Measurements from ENCODE around the gene MAP3K20.
"Not testable (repeated sequence)": the region's sequence is repeated elsewhere in the genome, so short reads cannot be mapped to it uniquely, and the experiment has no call there.

The MAP3K20 gene

DNA sequence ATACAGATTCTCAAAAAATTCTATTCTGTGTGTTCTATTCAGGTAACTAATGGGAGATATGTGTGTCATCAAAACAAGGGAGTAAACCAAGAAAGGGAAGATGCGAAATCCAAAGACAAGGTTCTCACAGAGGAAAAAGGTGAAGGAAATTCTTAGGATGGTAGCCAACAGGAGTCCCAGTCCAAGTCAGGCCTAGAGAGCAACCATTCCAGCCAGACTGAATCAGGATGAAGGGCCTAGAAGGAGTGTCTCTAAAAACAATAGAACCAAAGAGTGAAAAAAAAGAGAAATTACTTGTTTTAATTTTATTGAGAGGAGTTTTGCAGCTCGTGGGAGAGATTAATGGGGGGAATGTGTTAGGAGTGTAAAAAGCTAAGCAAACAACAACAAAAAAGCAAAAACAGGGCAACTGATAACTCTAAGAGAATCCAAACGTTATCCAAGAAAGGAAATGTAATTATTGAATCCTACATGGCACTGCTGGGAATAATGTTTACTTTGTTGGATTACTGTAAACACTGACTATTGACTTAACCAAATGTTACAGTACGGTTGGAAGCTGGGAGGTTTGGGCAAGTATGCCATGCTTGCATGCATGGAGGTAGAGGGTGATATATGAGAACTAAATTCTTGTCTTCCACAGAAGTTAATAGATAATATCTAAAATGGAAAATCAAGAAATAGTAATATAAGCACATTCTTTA, 12.3 kb downstream of the MAP3K20 start:
- DNase-seq: no peak

DNA sequence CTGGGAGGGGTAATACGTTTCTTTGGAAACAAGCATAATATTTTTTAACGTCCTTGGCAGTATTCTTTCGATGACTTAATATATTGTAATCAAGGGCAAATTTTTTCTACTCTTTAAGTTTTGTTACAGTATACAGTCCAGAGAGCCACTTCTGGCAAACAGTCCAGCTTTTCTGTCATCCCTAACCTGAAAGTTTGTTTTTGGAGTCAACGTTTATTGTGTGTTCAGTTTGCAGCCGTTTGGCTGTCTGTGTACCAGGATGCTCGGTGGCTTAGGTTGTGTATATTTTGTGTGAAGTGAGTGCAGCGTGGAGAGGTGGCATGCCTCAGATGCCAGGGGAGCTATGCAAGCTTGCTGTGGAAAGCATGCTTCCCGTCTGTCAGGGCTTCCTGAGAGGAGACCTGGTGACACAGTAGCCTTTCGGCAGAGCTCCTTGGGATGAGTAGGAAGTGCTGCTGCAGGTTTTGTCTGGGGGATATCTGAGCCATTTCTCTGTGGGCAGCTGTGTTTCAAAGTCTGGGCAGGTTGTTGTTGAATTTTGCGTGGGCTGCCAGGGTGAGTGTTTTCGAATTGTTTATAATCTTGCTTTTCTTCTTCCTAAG, 14.7 kb downstream of the MAP3K20 start:
- DNase-seq: no peak

DNA sequence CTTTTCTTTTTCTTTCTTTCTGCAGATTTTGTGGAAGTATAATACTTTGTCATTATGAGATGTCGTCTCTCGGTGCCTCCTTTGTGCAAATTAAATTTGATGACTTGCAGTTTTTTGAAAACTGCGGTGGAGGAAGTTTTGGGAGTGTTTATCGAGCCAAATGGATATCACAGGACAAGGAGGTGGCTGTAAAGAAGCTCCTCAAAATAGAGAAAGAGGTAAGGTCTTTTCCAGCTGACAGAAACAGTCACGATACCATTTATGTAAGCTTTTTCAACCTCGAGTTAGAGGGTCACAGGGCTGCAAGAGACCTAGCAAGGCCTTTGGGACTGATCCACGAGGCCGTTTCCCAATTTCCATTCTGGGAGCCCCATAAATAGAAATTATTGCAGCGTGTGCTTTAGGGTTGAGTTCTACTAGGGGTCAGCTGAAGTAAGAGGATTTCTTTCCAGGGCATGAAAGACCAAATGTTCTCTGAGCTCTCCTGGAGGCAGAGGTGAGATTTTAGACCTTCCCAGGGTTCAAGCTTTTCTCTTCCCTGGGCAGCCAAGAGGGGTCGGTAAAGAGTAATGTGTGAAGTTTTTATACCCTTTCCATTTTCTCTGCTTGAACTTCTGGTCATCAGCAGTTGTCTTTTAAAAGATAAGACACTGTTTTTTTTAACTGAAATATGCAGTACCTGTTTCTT, 15.5 kb downstream of the MAP3K20 start:
- no peak for DNase-seq

- no peak for DNase-seq
These were observed 16.3 kb downstream of the MAP3K20 start for GRCh38 chr2:173091910-173092309.

- no peak for DNase-seq
These were observed 17.3 kb downstream of the MAP3K20 start for GRCh38 chr2:173092844-173093402.

DNA sequence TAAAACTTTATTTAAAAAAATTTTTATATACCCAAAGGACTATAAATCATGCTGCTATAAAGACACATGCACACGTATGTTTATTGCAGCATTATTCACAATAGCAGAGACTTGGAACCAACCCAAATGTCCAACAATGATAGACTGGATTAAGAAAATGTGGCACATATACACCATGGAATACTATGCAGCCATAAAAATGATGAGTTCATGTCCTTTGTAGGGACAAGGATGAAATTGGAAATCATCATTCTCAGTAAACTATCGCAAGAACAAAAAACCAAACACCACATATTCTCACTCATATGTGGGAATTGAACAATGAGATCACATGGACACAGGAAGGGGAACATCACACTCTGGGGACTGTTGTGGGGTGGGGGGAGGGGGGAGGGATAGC, 18.0 kb downstream of the MAP3K20 start:
- not testable (repeated sequence) for DNase-seq

DNA sequence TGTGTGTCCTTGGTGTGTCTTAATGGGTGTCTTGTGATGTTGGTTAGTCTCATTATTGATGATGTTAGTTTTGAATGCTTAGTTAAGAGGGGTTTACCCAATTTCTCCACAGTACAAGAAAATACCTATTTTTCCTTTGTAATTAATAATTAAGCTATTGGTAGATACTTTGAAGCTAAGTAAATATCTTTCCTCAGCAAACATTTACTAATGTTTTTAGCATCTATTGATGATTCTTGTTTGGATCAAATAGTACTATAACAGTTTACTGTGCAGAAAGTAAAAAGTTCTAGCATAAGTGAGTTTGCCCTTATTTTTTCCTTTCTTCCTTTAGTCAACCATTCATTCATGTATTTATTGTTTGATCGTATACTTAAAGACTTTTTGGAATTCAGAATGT, 19.1 kb downstream of the MAP3K20 start:
- no peak for DNase-seq

DNA sequence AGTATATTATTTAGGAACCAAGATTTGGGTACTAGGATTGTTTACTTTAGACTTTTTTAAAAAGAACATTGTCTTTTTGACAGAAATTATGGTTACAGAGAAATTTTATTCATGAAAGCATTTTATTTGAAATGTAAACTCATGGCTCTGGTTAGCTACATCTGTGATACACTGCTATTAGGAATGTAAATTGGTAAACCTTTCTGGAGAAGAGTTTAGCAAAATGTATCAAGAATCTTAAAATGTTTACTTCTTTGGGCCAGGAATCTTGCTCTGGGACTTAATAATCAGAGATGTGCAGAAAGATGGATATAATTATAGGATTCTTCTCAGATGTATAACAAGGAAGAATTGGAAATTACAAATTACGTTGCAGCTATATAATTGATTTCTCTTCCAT, 19.7 kb downstream of the MAP3K20 start:
- DNase-seq: no peak

GRCh38 chr2:173099271-173099670, 23.6 kb downstream of the MAP3K20 start:
- no peak for DNase-seq

DNA sequence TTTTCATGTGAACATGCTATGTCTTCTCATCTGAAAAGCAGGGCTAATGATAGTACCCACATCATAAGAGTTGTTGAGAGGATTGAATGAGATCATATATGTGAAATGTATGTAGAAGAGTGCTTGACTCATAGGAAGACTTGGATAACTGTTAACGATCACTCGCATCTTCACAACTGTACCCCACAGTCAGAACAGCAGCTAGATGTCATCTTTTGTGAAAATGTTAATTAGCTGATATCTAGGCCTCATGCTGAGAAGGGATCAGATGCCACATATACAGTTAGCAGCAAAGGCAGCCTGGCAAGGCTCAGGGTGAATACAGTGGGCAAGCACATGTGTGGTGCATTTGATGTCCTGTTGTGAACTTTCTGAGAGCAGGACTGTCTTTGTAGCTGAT, 24.2 kb downstream of the MAP3K20 start:
- DNase-seq: no peak

- no peak for DNase-seq
These were observed 26.0 kb downstream of the MAP3K20 start for GRCh38 chr2:173101687-173102086.

- no peak for DNase-seq
These were observed 28.5 kb downstream of the MAP3K20 start for GRCh38 chr2:173104156-173104555.

GRCh38 chr2:173106959-173107628, 31.4 kb downstream of the MAP3K20 start:
- no peak for DNase-seq

- no peak for DNase-seq
These were observed 32.0 kb downstream of the MAP3K20 start for GRCh38 chr2:173107629-173108022.

- DNase-seq: no peak
These were observed 33.9 kb downstream of the MAP3K20 start for GRCh38 chr2:173109253-173110188.

DNA sequence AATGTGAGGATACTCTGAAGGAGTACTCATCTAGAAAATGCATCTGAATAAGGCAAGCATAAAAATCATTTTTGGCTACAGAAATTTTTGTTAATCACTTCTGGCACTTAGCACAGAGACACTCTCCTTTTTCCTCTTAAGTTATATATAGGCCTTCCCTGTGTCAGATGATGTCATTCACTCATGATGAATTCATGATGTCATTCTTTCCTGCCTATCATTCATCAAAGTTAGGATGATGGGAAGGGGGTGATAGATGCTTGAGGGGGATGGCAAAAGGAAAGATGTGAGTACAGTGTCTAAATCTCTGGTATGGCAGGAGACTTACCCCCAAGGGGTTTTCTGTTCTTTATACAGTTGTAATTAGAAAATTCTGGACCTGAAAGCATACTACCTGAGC, 42.0 kb downstream of the MAP3K20 start:
- DNase-seq: no peak

DNA sequence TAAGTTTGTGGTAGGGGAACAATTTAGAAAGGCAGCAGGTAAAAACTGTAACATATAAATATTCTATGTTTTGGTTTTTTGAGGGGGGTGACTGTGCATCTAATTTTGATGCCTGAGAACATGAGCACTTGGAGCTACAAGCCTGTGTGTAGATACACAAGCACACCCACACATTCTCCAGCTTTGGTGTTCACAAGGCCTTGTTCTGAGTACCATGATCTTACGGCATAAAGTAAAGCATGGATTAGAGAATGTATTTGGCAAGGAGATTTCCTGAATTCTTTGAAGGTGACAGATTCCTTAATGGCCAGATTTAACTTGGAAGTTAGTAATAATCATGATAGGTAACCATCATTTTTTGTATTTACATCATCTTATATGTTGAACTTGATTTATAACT, 42.7 kb downstream of the MAP3K20 start:
- no peak for DNase-seq

DNA sequence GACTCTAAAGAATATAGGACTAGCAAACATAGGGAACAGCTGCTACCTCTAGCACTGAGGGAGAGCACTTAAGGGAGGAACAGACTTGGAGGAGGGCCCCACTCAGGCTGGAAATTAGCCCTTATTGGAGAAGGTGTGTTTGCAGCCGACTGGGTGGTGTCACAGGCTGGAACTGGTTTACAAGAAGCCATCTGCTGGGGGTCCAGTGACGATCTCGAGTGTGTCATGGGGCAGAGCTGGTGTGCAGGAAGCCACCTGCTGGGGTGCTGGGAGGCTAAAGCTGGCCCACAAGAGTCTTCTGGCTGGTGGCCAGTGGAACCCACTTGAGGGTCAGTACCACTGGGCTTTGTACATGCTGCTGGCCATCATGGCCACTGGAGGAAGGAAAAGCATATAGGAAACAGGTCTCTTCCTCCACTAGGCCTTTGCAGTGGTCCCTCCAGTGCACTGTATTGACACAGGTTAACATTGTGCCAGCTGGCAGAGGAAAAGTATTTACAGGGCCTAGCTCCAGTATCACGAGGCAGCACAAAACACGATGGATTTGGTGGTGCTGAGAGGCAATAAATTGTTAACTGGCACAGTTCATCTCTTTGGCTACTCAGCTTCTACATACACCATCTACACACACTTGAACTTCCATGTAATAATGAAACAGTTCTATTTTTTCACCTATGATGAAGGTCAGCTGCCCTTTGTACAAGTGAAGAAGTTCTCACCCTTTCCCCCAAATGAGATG, 43.6 kb downstream of the MAP3K20 start:
- DNase-seq: no peak

- DNase-seq: no peak
These were observed 44.3 kb downstream of the MAP3K20 start for GRCh38 chr2:173119944-173120343.

GRCh38 chr2:173122936-173123335, 47.3 kb downstream of the MAP3K20 start:
- no peak for DNase-seq

DNA sequence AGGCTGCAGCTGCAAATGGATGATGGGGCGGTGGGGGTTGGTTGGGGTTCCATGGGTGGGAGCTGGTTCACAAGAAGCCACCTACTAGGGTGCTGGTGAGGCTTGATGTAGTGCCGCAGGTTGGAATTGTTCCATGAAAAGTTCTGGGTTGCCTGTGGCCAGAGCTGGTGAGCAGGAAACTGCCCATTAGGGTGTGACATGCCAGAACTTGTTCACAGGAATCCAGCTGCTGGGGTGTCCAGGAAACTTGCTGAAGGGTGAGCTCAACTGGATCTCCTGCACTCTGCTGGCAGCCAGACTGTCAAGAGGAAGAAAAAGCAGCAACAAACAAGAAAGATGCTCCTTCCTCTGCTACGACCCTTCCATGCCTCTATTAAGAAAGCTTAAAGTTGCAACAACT, 48.8 kb downstream of the MAP3K20 start:
- DNase-seq: no peak

GRCh38 chr2:173126819-173127218, 51.2 kb downstream of the MAP3K20 start:
- DNase-seq: no peak

All from CD4-positive, alpha-beta T cell treated with Interleukin-15 for 1 hour (primary cell).